ENCODE results near the gene CKS2.

The CKS2 gene

GRCh38 chr9:89350988-89351557, 40.1 kb downstream of the CKS2 start:
- DNase-seq = no peak

GRCh38 chr9:89351584-89352300, 40.7 kb downstream of the CKS2 start:
- DNase-seq = no peak

GRCh38 chr9:89352451-89352850, 41.5 kb downstream of the CKS2 start:
- DNase-seq = no peak

- DNase-seq = no peak
Observed at GRCh38 chr9:89352874-89353649, 42.1 kb downstream of the CKS2 start.

- no peak for DNase-seq
Observed at GRCh38 chr9:89353989-89354388, 43.0 kb downstream of the CKS2 start.

GRCh38 chr9:89354471-89354870, 43.5 kb downstream of the CKS2 start:
- DNase-seq = no peak

- no peak for DNase-seq
Observed at GRCh38 chr9:89356782-89357181, 45.8 kb downstream of the CKS2 start.

GRCh38 chr9:89357331-89358197, 46.6 kb downstream of the CKS2 start:
- DNase-seq = no peak

- no peak for DNase-seq
Observed at GRCh38 chr9:89358376-89358916, 47.5 kb downstream of the CKS2 start.

GRCh38 chr9:89358985-89359384, 48.0 kb downstream of the CKS2 start:
- DNase-seq = no peak

- no peak for DNase-seq
Observed at GRCh38 chr9:89359751-89360261, 48.8 kb downstream of the CKS2 start.

GRCh38 chr9:89360465-89360864, 49.5 kb downstream of the CKS2 start:
- DNase-seq = no peak

GRCh38 chr9:89361031-89361430, 50.0 kb downstream of the CKS2 start:
- no peak for DNase-seq

- no peak for DNase-seq
Observed at GRCh38 chr9:89361816-89362646, 51.0 kb downstream of the CKS2 start.

GRCh38 chr9:89362647-89363310, 51.8 kb downstream of the CKS2 start:
- DNase-seq = no peak

- no peak for DNase-seq
Observed at GRCh38 chr9:89363311-89363670, 52.3 kb downstream of the CKS2 start.

- DNase-seq = no peak
Observed at GRCh38 chr9:89363921-89364665, 53.1 kb downstream of the CKS2 start.

- no peak for DNase-seq
Observed at GRCh38 chr9:89364666-89365531, 53.9 kb downstream of the CKS2 start.

- DNase-seq = no peak
Observed at GRCh38 chr9:89365532-89365912, 54.5 kb downstream of the CKS2 start.
